Measurements from ENCODE around the gene MSI2. TPM values are rescaled to one million over a fixed set of nuclear protein-coding genes. Genes with fewer than 3 reads are reported as not detected.

MSI2 gene
- total and polyA plus RNA-seq, 7 donors, result 12.6 to 25.8 (median 21.3) TPM

GRCh38 chr17:57257195-57257894 is 1.0 kb downstream of the MSI2 start:
- intact Hi-C loops (cut with DNase I), result loop anchor here (2.0 to 10.0 kb wide), 6 partner anchors 283 to 957 kb away; partner anchors contain the start of genes MKS1, MRPS23 and SCPEP1
- H3K4me3 ChIP-seq, result peak overlapping the region; percentile 79 to 98 (median 94)
- peaks cover 0 to 38% (median 19%) of the 10 kb centered on the region in 4 donors for H3K4me1 ChIP-seq
- peaks cover 0 to 9% (median 0%) of the 10 kb centered on the region in 4 donors for H3K36me3 ChIP-seq
- no peaks in the 10 kb centered on the region for H3K27me3 ChIP-seq
- DNase-seq, result no peak
- no peaks in the 10 kb centered on the region for H3K9me3 ChIP-seq
- peak overlapping the region; percentile 95 to 99 (median 97) for H3K27ac ChIP-seq
- whole genome bisulfite sequencing, 2 donors, result 0 to 1% methylated on average over 19 of the region's 19 CpGs
- TF ChIP-seq CTCF (IDR thresholded peaks at IDR 0.05) (no peak), POLR2AphosphoS5 (IDR thresholded peaks at IDR 0.05) (no peak), POLR2A (IDR thresholded peaks at IDR 0.05) (no peak), EP300 (IDR thresholded peaks at IDR 0.05) (no peak)

GRCh38 chr17:57257895-57258851 is 1.9 kb downstream of the MSI2 start:
- Histone ChIP-seq H3K36me3 (peaks cover 0 to 17% (median 0%) of the 10 kb centered on the region in 4 donors), H3K9me3 (no peaks in the 10 kb centered on the region), H3K27ac (peak overlapping the region; percentile 95 to 99 (median 97)), H3K27me3 (no peaks in the 10 kb centered on the region), H3K4me1 (peaks cover 0 to 38% (median 19%) of the 10 kb centered on the region in 4 donors), H3K4me3 (peak overlapping the region; percentile 79 to 98 (median 94))
- WGBS, 2 donors, result 11% methylated on average over 20 of the region's 20 CpGs
- TF ChIP-seq POLR2AphosphoS5 (IDR thresholded peaks at IDR 0.05), result no peak
- no peak for TF ChIP-seq POLR2A (IDR thresholded peaks at IDR 0.05)
- no peak for TF ChIP-seq EP300 (IDR thresholded peaks at IDR 0.05)
- no peak for TF ChIP-seq CTCF (IDR thresholded peaks at IDR 0.05)
- no peak for DNase-seq
- intact Hi-C loops (cut with DNase I), result loop anchor here (2.0 to 10.0 kb wide), 6 partner anchors 283 to 957 kb away; partner anchors contain the start of genes MKS1, MRPS23 and SCPEP1

- intact Hi-C loops (cut with DNase I), result loop anchor here (5.0 to 10.0 kb wide), 5 partner anchors 285 to 955 kb away; partner anchors contain the start of genes MKS1, MRPS23 and SCPEP1
- H3K27me3 ChIP-seq, result no peaks in the 10 kb centered on the region
- no peak overlapping the region for H3K27ac ChIP-seq
- no peaks in the 10 kb centered on the region for H3K9me3 ChIP-seq
- no peak for DNase-seq
- H3K4me1 ChIP-seq, result peaks cover 0 to 38% (median 19%) of the 10 kb centered on the region in 4 donors
- H3K4me3 ChIP-seq, result no peak overlapping the region
- WGBS, 2 donors, result 66 to 88% methylated on average over 3 of the region's 3 CpGs
- H3K36me3 ChIP-seq, result peaks cover 0 to 28% (median 0%) of the 10 kb centered on the region in 4 donors
- TF ChIP-seq CTCF (IDR thresholded peaks at IDR 0.05) (no peak), POLR2A (IDR thresholded peaks at IDR 0.05) (no peak), EP300 (IDR thresholded peaks at IDR 0.05) (no peak), POLR2AphosphoS5 (IDR thresholded peaks at IDR 0.05) (no peak)
Measured at GRCh38 chr17:57259306-57259705, 3.0 kb downstream of the MSI2 start.

GRCh38 chr17:57259817-57260216 is 3.5 kb downstream of the MSI2 start:
- 42 to 57% methylated on average over 4 of the region's 4 CpGs for WGBS, 2 donors
- intact Hi-C loops (cut with DNase I), result loop anchor here (1.0 to 10.0 kb wide), 6 partner anchors 15 to 955 kb away; partner anchors contain the start of genes MKS1, MRPS23 and SCPEP1
- H3K27me3 ChIP-seq, result no peaks in the 10 kb centered on the region
- H3K9me3 ChIP-seq, result no peaks in the 10 kb centered on the region
- peaks cover 0 to 38% (median 19%) of the 10 kb centered on the region in 4 donors for H3K4me1 ChIP-seq
- H3K36me3 ChIP-seq, result peaks cover 0 to 32% (median 0%) of the 10 kb centered on the region in 4 donors
- no peak for TF ChIP-seq EP300 (IDR thresholded peaks at IDR 0.05)
- no peak for TF ChIP-seq CTCF (IDR thresholded peaks at IDR 0.05)
- no peak for TF ChIP-seq POLR2A (IDR thresholded peaks at IDR 0.05)
- no peak for TF ChIP-seq POLR2AphosphoS5 (IDR thresholded peaks at IDR 0.05)
- no peak overlapping the region for H3K27ac ChIP-seq
- no peak for DNase-seq
- H3K4me3 ChIP-seq, result no peak overlapping the region

Data from sigmoid colon (tissue), 7 donors.